Suppressor macrophage treated with lipopolysaccharide for 4 hours (primary cell): ENCODE measurements around the gene CACNA1I.
A peak's percentile ranks its signal among the peaks of the same experiment; 100 is the strongest.
"Not testable (repeated sequence)": the region's sequence is repeated elsewhere in the genome, so short reads cannot be mapped to it uniquely, and the experiment has no call there.

Experiments
- DNase-seq: peaks from one replicate; pipeline ENCODE4 v3.0.0-alpha.2; 2020

The CACNA1I gene

DNA sequence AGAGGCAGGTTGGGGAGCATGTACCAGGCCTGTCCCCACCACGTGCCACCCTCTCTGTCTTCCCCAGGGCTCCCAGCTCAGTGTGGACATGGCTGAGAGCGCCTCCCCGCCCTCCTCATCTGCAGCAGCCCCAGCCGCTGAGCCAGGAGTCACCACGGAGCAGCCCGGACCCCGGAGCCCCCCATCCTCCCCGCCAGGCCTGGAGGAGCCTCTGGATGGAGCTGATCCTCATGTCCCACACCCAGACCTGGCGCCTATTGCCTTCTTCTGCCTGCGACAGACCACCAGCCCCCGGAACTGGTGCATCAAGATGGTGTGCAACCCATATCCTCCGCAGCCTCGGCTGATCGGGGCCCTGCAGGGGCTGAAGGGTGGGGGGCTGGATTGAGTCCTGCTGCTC is at the start of gene CACNA1I:
CACNA1I (plus strand) TSS at position 89 of the 400 bp plus-strand sequence; CDS start at position 89, 0 bp downstream.
- no peak for DNase-seq

DNA sequence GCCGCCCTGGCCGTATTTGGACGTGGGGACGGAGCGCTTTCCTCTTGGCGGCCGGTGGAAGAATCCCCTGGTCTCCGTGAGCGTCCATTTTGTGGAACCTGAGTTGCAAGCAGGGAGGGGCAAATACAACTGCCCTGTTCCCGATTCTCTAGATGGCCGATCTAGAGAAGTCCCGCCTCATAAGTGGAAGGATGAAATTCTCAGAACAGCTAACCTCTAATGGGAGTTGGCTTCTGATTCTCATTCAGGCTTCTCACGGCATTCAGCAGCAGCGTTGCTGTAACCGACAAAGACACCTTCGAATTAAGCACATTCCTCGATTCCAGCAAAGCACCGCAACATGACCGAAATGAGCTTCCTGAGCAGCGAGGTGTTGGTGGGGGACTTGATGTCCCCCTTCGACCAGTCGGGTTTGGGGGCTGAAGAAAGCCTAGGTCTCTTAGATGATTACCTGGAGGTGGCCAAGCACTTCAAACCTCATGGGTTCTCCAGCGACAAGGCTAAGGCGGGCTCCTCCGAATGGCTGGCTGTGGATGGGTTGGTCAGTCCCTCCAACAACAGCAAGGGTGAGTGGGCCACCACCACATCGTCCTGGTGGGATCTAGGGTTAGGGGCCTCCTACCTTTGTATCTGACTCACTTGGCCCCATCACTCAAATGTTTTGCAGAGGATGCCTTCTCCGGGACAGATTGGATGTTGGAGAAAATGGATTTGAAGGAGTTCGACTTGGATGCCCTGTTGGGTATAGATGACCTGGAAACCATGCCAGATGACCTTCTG is 49.3 kb upstream of the CACNA1I start:
- not testable (repeated sequence) for DNase-seq

DNA sequence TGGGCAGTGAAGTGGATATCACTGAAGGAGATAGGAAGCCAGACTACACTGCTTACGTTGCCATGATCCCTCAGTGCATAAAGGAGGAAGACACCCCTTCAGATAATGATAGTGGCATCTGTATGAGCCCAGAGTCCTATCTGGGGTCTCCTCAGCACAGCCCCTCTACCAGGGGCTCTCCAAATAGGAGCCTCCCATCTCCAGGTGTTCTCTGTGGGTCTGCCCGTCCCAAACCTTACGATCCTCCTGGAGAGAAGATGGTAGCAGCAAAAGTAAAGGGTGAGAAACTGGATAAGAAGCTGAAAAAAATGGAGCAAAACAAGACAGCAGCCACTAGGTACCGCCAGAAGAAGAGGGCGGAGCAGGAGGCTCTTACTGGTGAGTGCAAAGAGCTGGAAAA is 48.5 kb upstream of the CACNA1I start:
- DNase-seq = not testable (repeated sequence)

DNA sequence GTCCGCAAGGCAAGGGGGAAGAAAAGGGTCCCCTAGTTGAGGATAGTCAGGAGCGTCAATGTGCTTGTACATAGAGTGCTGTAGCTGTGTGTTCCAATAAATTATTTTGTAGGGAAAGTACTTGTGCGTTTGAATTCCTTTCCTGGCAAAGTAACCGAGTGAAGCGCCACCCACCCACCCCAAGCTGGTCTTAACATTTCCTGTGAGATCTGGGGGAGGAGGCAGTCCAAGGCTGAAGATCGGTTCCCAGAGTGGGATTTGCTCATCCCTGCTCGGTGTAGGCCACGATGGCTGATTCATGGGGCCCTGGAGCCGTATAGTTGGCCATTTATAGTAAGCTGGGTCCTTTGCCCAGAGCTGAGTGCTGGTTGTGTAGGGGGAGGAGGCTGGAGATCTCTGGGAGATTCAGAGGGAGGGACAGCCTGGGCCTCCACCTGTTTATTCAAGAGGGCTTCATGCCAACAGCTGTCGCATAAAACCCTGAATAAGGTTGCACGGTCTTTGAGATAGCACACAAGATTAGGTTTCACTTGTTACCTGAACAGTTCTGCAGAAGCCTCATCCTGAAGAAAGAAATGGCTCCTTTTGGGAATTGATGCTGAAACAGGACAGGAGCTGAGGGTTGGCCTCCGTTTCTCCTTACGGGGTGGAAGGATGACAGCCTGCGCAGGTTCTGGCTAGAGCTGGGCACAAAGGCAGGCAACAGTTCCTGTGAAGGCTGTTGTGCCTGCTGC is 47.8 kb upstream of the CACNA1I start:
- DNase-seq = peak; percentile 23

DNA sequence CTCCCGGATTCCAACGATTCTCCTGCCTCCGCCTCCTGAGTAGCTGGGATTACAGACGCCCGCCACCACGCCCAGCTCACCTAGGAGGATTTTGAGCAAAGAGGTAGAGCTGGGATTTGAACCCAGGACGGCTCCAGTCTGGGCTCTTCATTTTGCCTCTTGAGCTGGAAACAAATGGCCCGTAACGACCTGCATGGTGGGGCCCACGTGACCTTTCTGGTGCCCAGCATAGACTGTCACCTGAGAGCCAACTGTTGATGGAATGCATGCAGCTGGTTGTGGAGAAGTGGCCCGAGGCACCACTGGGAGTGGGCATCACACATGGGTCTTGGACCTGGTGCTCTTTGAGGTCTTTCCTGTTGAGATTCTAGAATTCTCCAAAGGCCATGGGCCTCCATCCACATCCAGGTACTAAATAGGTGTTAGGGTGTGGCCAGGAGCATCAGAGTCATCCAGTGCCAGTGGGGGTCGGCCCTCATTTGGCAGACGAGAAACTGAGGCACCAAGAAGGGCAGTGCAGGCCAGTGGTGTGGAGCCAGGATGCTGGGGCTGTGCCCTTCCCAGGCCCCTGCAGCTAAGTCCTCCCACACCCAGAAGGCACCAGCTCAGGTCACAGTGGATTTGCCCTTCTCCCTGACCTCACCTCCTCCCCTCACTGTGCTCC is 46.3 kb upstream of the CACNA1I start:
- no peak for DNase-seq

DNA sequence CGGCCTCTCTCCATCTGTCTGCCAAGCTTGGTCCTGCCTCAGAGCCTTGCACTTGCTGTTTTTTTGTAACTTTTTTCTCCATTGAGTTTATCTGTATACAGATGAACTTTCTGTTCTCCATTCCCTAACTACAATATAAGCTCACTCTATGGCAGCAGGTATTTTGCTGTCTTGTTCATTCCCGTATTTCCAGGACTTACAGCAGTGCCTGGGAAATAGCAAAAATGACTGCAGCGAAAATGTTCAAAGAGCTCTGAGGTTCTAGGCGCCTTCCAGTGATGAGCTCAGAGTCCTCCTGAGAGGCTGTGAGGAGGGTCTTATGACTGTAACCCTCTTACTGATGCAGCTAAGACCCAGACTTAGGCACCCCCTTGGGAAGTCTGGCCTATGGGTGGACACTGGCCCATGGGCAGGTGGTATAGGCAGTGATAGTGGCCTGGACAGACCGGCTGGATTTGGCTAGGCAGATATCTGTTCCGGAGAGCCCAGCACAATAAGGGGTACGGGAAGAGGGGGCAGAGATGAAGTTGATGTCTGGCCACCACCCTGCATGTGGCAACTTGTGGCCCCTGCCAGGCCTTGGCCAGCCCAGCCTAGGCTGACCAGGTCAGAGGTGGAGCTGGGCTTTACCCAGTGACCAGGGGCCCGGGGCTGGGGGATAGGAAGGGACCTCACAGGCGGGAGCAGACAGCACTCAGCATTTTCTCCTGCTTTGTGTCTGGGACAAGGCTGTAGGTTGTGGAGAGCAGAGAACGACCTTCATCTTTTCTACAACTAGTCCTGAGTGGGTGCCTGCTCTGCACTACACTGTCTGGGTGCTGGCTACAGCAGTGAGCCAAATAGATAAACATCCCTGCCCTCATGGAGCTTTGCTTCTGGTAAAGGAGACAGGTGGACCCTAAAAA is 45.5 kb upstream of the CACNA1I start:
- DNase-seq = no peak

DNA sequence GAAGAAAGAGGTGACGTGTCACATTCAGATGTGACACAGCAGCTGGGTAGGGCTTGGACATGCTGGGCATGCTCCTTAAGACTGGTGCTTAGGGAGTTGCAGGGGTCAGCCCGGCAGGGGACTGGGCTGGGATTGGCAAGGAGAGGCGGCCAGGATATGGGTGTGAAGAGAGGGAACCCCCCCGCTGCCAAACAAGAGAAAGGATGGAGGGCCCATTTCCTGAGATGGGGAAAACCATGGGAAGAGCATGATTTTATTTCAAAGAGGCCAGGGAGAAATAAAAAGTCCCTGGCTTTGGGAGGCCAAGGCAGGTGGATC is 44.9 kb upstream of the CACNA1I start:
- DNase-seq = no peak

DNA sequence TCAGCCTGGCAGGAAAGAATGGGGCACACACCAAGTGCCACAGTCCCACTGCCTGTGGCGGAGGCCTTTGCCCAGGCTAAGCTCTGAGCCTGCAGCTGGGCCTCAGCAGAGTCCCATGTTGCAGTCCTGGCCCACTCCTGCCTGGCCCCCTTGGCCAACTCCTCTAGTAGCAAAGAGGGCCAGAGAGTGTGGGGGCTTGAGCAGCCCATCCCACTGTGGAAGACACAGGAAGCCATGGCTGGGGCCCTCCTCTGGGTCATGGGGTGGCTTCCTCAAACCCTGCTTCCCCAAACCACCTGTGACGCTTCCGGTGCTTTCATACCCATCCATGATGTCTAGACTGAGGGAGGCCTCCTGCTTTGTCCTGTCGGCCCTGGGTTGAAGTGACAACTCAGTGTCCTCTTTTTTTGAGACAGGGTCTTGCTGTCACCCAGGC is 43.8 kb upstream of the CACNA1I start:
- no peak for DNase-seq

DNA sequence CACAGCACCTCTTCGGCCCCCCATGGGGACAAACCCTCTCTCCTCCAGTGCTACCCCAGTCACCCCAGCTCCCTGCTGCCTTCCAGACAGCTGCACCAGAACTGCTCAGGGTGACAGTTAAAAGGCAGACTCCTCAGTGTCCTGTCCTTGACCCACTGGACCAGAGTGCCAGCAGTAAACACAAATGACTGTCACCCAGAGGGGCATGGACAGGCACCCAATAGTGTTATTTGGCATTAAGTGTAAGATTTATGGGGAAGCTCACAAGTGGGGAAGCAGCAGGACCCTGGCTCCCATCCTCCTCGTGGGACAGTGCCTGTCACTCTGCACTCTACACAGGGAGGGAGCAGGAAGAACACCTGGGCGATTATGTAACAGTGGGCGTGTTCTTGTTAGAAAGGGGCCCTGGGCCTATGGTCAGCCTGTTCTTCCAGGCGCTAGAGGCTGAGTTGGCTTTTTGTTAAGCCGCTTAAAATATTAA is 43.0 kb upstream of the CACNA1I start:
- no peak for DNase-seq

DNA sequence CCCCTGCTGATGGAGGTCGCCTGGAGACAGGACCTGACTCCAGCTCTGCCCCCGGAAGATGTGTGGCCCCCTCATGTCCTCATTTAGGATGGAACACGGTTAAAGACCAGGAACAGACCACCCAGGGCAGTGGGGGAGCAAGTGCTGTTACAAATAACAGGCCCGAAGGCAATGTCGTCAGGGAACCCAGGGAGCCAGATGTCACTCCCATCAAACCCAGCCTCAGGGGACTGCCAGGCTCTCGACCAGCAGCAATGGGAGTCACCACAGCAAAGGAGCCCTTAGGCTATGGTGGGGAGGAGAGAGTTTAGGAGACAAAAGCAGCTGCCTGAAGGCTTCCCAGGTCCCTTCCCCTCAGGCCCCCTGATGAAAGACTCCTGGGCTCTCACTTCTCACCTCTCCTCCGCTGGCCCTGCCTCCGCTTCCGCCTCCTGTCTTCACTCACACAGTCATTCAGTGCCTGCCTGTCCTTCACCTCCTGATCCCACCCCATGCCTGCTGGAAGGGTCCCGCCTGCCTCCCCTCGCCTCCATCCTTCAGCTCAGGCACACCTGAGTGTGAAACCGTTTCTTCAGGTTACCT is 42.4 kb upstream of the CACNA1I start:
- no peak for DNase-seq

DNA sequence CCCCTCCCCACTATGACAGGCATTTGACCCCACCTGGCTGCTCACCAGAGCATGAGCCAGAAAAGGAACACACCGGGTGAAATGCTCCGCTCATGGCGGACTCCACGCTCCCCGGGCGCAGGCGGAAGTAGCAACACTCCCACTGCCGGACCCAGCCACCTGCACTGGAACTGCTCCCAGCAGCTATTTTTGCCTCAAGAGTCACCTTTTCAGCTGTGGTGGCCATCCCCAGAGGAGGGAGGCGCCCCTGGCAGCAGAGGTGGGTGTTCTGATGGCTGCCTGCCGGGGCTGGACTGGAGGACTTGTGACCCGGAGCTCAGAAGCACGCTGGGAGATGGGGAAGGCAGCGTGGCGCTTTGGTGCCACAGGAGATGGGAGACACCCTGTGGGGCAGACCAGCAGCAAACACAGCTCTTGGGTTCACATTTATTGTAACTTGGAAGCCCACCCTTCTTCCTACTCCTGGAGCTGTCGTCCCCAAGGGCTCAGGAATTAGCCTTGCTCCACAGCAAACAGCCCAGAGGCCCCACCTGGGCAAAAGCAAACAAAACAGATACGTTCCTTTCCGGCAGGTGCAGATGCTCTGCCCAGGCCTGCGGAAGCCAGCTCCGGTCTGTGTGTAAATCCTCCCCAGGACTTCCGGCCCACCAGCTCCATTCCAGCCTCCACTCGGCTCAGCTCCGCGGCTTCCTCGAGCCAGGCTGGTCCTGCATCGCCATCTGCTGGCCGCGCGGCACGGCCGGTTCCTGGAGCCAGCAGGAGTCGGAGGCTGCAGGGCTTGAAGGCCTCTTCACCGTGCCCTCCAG is 41.7 kb upstream of the CACNA1I start:
- DNase-seq = peak; percentile 95

DNA sequence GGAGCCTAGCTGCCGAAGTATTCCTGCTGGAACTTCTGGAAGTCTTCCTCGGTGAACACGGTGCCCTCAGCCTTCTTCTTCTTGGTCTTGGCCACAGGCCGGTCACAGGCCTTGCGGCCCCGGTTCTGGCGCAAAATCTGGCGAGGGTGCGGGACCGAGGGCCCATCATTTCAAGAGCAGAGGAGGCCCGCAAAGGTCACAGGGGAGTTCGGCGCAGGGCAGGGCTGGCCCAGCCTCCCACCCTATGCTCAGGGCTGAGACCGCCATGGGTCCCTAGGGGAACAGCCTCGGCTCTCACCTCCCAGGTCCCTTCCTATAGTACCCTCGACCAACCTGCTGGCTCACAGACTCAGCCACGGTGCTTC is 41.1 kb upstream of the CACNA1I start:
- DNase-seq = no peak

DNA sequence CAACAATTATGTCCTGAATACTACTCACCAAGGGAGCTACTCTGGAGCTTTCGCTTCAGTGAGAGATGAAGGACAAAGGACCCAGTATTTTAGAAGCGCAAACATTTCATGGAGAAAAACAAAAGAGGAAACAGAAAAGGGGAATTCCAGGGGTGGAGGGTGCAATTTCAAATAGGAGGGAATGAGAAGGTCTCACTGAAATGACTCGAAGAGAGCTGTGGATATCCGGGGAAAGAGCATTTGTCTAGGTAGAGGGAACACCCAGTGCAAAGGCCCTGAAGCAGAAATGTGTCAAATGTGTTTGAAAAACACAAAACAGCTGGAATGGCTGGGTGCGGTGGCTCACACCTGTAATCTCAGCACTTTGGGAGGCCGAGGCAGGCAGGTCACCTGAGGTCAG is 40.4 kb upstream of the CACNA1I start:
- DNase-seq = peak; percentile 50

DNA sequence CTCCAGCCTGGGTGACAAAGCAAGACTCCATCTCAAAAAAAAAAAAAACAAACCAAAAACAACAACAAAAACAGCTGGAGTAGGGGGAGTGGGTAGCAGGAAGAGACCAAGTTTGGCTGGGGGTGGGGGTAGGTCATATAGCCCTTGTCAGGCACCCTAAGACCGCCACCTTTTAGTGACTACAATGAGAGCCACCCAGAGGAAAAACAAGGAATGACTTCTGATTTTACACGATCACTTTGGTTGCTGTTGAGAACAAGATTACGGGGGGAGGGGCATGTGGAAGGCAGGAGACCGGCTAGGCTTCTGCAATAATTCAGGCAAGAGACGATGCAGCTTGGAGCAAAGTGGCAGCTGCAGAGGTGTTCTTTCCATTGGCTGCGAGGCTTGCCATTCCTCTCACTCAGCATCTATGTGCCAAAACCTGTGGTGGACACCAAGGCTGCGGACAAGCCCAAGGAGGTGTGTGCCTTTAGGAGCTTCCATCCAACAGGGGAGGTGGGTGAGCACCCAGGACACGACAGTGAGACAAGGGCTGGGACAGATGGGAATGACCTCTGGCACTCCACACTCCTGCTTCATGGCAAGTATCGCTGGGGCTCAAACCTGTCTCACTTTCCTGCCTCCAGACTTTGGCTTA is 39.7 kb upstream of the CACNA1I start:
- peak; percentile 38 for DNase-seq

DNA sequence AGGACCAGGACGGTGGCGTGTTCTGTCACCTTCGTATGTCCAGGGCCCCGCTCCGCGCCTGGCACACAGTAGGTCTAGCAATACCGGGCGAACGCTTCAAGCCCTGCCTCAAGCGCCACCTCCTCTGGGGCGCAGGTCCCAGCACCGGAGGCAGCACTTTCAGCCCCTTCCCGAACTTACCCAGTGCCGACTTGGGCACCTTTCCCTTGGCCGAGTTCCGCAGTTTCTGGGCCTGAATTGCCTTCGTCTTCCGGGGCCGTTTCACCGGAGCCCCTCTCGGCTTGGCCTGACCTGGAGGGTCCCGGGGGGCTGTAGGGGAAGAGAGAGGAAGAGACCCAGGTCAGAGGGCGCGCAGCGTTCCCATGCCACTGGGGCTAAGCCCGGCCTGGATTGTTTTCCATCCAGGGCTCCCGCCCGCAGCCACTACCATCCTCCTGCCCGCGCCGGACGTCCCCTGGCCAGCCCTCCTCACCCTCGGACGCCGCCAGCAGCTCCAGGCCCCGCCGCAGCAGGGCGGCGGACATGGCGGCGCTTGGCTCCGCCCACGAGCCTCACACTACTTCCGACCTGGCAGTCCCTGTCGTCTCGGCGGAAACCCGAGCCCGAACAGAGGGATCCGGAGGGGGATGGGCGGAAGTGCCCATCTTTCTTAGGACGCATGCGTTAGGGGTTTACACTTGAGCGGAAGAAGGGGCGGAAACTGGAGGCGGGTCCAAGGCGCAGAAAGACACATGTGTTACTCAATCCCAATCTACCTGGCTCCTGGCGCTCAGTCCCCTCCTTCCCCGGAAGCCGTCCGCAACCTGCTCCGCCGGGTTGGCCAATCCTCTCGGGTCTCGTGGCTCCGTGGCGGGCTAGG is 38.1 kb upstream of the CACNA1I start, which contains the start of gene RPS19BP1:
RPS19BP1 (minus strand) TSS at position 534 of the 859 bp plus-strand sequence; CDS start at position 524, 10 bp downstream.
- DNase-seq = peak; percentile 97

DNA sequence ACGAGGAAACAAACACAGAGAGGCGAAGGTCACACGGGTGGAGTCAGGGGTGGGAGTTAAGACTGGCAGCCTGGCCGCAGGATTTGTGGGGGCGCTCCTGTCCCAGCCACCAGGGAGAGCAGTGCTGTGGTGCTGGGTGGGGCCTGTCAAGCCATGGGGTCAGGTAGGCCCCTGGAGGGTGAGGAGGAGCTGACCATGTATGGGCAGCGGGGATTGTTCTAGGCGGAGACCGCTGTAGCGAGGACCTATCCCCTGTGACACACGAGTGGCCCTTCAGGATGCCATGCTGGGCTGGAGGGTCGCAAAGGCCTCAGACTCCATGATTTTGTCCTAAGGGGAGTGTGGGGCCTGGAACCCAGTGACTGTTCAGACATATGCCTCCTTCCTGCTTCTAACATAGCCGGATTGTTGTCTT is 36.5 kb upstream of the CACNA1I start:
- DNase-seq = no peak

DNA sequence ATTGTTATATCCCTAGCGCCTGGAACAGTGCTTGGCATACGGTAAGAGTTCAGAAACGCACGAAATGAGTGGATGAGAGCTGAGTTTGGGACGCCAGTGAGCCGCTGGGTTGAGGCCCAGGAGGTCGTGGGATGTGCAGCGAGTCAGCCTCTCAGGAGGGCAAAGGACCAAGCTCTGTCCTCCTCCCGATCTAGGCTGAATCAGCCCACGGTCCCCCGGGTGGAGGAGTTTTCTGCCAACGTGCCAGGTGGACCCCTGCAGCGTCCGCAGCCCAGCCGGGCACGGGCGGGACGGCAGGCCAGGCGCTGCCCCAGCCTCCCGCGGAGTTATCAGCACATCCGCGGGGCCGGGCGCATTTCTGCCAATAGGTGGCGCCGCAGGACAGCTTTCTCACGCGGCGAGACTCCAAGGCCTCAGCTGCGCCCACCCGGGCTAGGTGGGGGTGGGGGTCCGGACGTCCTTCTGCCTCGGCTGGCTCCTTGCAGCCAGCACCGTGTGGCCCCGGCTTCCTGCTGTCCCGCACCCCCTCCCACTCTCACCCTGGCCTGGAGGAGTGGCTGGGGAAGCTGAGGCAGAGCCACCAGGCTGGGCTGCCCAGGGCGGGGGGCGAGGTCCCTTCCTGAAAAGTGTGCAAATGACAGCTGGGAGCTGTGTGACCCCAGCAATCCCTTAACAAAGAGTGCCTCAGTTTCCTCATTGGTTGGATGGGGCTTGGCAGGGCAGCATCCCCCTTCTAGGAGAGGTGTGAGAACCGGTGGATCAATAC is 35.8 kb upstream of the CACNA1I start:
- peak; percentile 83 for DNase-seq

DNA sequence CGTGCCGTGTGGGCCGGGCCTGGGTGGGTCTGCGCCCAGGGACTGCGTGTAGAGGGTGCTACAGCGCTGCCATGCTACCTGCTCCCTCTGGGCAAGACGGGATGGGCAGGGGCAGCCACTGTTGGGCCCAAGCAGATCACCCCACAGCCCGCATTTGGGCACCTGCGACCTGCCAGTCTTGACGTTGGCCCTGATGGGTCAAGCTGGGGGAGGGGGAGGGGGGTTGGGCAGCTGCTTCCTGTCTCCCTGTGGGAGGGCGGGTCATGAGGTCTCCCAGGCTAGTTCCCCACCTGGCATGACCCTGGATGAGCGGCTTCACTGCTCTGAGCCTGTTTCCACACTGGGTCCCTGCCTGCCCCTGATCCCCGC is 35.2 kb upstream of the CACNA1I start:
- no peak for DNase-seq

DNA sequence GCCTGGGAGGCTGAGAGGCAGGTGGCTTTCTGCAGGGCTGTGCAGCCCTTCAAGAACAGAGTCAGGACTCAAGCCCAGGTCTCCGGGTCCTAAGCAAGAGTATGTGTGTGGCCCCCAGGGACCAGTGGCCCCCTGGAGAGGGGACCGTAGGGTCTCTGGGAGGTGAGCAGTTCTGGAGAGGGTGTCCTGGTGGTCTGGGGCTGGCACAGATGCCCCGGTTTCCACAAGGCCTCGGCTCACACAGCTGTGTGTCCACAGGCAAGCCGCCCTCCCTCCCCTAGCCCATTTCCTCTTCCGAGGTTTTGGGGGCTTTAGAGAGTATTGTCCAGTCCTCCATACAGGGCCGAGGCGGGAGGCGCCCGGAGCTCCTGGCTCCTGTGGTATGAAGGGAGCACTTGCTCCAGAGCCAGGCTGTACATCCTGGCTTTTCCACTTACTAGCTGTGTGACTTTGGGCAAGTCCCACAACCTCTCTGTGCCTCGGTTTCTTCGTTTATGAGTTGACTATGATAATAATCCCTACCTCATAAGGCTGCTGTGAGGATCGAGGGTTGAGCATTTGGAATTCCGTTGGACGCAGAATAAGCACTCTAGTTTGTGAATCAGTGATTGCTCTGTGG is 34.6 kb upstream of the CACNA1I start:
- DNase-seq = no peak
